ENCODE results near the gene CDON.

- no peak for TF ChIP-seq CREB1 (IDR thresholded peaks at IDR 0.05; ENCODE audit: low read depth)
- no peak for TF ChIP-seq MAX (IDR thresholded peaks at IDR 0.05)
- TF ChIP-seq USF1 (IDR thresholded peaks at IDR 0.05), result no peak
- TF ChIP-seq EP300 (IDR thresholded peaks at IDR 0.05; ENCODE audit: borderline replicate concordance), result no peak
These were observed 55.4 kb downstream of the CDON start for GRCh38 chr11:126007238-126007637.

All from Ishikawa (cell line).